CD14-positive monocyte (primary cell): Measurements from ENCODE around the gene MCM10. TPM values are rescaled to one million over a fixed set of nuclear protein-coding genes. Genes with fewer than 3 reads are reported as not detected.

Experiments
- DNase-seq, 3 donors: peaks; one replicate each; pipeline ENCODE4 v3.0.0-alpha.2; 2011 to 2022
- H2AFZ ChIP-seq: 2 replicates; pipeline ENCODE4 v1.6.0; 2012; ENCODE audit warnings: mild to moderate bottlenecking, low read depth, low read length, inconsistent platforms; ENCODE audit not compliant: insufficient read depth, poor library complexity, severe bottlenecking
- H3K27ac ChIP-seq, 2 donors: 1 replicate in 1 of 2; 2 replicates in 1 of 2; pipeline ENCODE4 v1.5.1; 2012 to 2013; ENCODE audit warnings: low read length in 2 of 2, control low read depth in 1 of 2, inconsistent platforms in 1 of 2, low read depth in 1 of 2, mild to moderate bottlenecking in 1 of 2
- H3K27me3 ChIP-seq, 2 donors: one replicate each; pipeline versions ENCODE4 v1.6.0 to v1.6.1; 2011 to 2013; ENCODE audit warnings: low read length in 2 of 2; ENCODE audit not compliant: control insufficient read depth in 2 of 2, insufficient read depth in 2 of 2
- H3K36me3 ChIP-seq, 2 donors: replicated peaks in 1 of 2; 1 replicate in 1 of 2; 2 replicates in 1 of 2; pipeline versions ENCODE4 v1.5.1 to v1.6.1; 2012 to 2013; ENCODE audit warnings: low read length in 2 of 2, control low read depth in 1 of 2, inconsistent platforms in 1 of 2, mild to moderate bottlenecking in 1 of 2; ENCODE audit not compliant: insufficient read depth in 2 of 2, control insufficient read depth in 1 of 2
- H3K4me1 ChIP-seq, 2 donors: 1 replicate in 1 of 2; 2 replicates in 1 of 2; pipeline versions ENCODE4 v1.5.1 to v1.6.1; 2012 to 2013; ENCODE audit warnings: low read length in 2 of 2, control low read depth in 1 of 2, inconsistent platforms in 1 of 2, mild to moderate bottlenecking in 1 of 2, moderate library complexity in 1 of 2; ENCODE audit not compliant: insufficient read depth in 2 of 2, control insufficient read depth in 1 of 2
- H3K4me2 ChIP-seq: replicated peaks from 2 replicates; pipeline ENCODE3; 2012; ENCODE audit warnings: low read length, moderate library complexity, mild to moderate bottlenecking; ENCODE audit not compliant: poor library complexity, severe bottlenecking; ENCODE audit errors: extremely low read depth
- H3K4me3 ChIP-seq, 3 experiments: fragments of 200-600 bp in 1 of 3; sonication (generic) in 1 of 3; replicated peaks in 1 of 3; 1 replicate in 2 of 3; 2 replicates in 1 of 3; pipeline ENCODE4 v1.5.1; 2011 to 2013; ENCODE audit warnings: low read length in 3 of 3, mild to moderate bottlenecking in 3 of 3, control low read depth in 2 of 3, low read depth in 2 of 3, inconsistent platforms in 1 of 3, moderate library complexity in 1 of 3
- H3K79me2 ChIP-seq: 2 replicates; pipeline ENCODE4 v1.6.0; 2012; ENCODE audit warnings: mild to moderate bottlenecking, control low read depth, inconsistent platforms, low read length, moderate library complexity; ENCODE audit not compliant: insufficient read depth
- H3K9ac ChIP-seq: 2 replicates; pipeline ENCODE4 v1.6.0; 2017; ENCODE audit warnings: low read length, mild to moderate bottlenecking; ENCODE audit not compliant: insufficient read depth, poor library complexity, severe bottlenecking
- H3K9me3 ChIP-seq, 2 donors: replicated peaks in 1 of 2; 1 replicate in 1 of 2; 2 replicates in 1 of 2; pipeline versions ENCODE4 v1.5.1 to v1.6.1; 2012 to 2013; ENCODE audit warnings: low read length in 2 of 2, control low read depth in 1 of 2; ENCODE audit not compliant: control insufficient read depth in 1 of 2, insufficient read depth in 1 of 2
- H4K20me1 ChIP-seq: 2 replicates; pipeline ENCODE4 v1.6.0; 2012; ENCODE audit warnings: mild to moderate bottlenecking, low read length, control low read depth, moderate library complexity; ENCODE audit not compliant: insufficient read depth
- H3K27ac Mint-ChIP-seq, 7 donors: one replicate each; pipeline ENCODE4 v1.8.0; 2020; ENCODE audit warnings: mild to moderate bottlenecking in 7 of 7, mixed read lengths in 7 of 7, moderate library complexity in 6 of 7, inconsistent platforms in 2 of 7
- H3K27me3 Mint-ChIP-seq, 3 donors: one replicate each; pipeline ENCODE4 v1.8.0; 2021 to 2022; ENCODE audit warnings: low read depth in 3 of 3, mild to moderate bottlenecking in 3 of 3, mixed read lengths in 3 of 3, moderate library complexity in 3 of 3, inconsistent platforms in 1 of 3
- H3K36me3 Mint-ChIP-seq, 2 donors: one replicate each; pipeline ENCODE4 v1.8.0; 2020; ENCODE audit warnings: mixed read lengths in 2 of 2, inconsistent platforms in 1 of 2, mild to moderate bottlenecking in 1 of 2
- H3K4me1 Mint-ChIP-seq: one replicate; pipeline ENCODE4 v1.8.0; 2020; ENCODE audit warnings: mild to moderate bottlenecking, mixed read lengths
- H3K4me3 Mint-ChIP-seq, 2 donors: one replicate each; pipeline ENCODE4 v1.8.0; 2020; ENCODE audit warnings: mild to moderate bottlenecking in 2 of 2, mixed read lengths in 2 of 2, moderate library complexity in 1 of 2
- H3K9me3 Mint-ChIP-seq, 7 donors: one replicate each; pipeline ENCODE4 v1.8.0; 2020 to 2022; ENCODE audit warnings: mixed read lengths in 7 of 7, mild to moderate bottlenecking in 6 of 7, moderate library complexity in 6 of 7, inconsistent platforms in 2 of 7
- CTCF ChIP-seq: fragments of 200-600 bp; IDR thresholded peaks from one replicate; pipeline ENCODE4 v1.8.0; 2022; ENCODE audit warnings: antibody characterized with exemption, mild to moderate bottlenecking
- WGBS: methylation state at CpG from one replicate; pipeline ENCODE4 v1.1.5; 2013; ENCODE audit warnings: missing lambda C conversion rate; ENCODE audit not compliant: insufficient coverage; 5-methylcytosine and 5-hydroxymethylcytosine counted together
- intact Hi-C, 2 donors: fragments of 100-400 bp; cut with micrococcal nuclease; formaldehyde crosslinking; loops; one replicate each; pipeline versions ENCODE4 v1.15.0 to v1.15.1; 2023
- polyA plus RNA-seq, 3 donors: library from polyadenylated mRNA; depleted of rRNA in 1 of 3; unstranded in 2 of 3; stranded (reverse) in 1 of 3; fragments of 300-500 nt in 2 of 3; fragments of >200 nt in 1 of 3; fragmentation: Illumina TruSeq in 2 of 3; gene quantifications; 1 replicate in 2 of 3; 2 replicates in 1 of 3; pipeline ENCODE4 v1.2.3, GENCODE V29; 2012 to 2021

MCM10 gene
- polyA plus RNA-seq, 3 donors: not detected

DNA sequence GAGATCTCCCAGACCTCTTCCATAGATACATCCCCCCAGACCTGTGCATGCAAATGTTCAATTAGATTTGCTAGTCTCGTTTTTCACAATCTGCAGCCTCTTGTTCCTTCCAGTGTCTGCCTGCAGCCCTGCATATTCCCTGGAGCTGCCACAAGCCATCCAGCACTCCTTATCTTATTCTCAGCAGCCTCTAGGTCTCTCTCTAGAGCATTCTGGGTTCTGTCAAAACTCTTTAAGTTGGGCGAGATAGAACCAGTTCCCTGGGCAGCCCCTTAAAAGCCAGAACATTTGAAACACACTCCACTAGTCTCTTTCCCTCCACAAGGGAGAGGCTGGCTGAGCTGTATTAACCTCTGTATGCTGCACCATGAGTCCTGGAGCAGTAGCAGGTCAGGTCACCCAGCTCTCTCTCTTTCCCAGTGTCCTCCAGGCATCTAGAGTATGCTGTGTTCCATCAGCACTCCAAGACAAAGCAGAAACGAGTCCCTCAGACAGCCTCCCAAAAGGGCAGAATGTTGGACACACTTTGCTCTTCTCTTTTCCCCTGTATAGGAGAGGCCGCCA is 20.6 kb upstream of the MCM10 start:
- no peaks in the 10 kb centered on the region for H3K9me3 ChIP-seq
- H3K79me2 ChIP-seq: no peaks in the 10 kb centered on the region
- 91% methylated on average over 3 of the region's 4 CpGs for WGBS
- peaks cover 0 to 8% (median 0%) of the 10 kb centered on the region in 7 donors for H3K9me3 Mint-ChIP-seq
- no peaks in the 10 kb centered on the region for H3K4me1 Mint-ChIP-seq
- no peak overlapping the region for H3K4me3 ChIP-seq
- peaks cover 0 to 3% (median 1%) of the 10 kb centered on the region in 3 donors for H3K27me3 Mint-ChIP-seq
- no peaks in the 10 kb centered on the region for H3K27me3 ChIP-seq
- no peak overlapping the region for H3K27ac ChIP-seq
- no peak overlapping the region for H3K27ac Mint-ChIP-seq
- H3K4me3 Mint-ChIP-seq: no peak overlapping the region
- DNase-seq: no peak
- no peak for TF ChIP-seq CTCF
- no peaks in the 10 kb centered on the region for H4K20me1 ChIP-seq
- H3K36me3 Mint-ChIP-seq: peaks cover 0 to 1% of the 10 kb centered on the region in 2 donors
- intact Hi-C loops: no loop called here
- no peaks in the 10 kb centered on the region for H3K4me1 ChIP-seq
- no peak overlapping the region for H2AFZ ChIP-seq
- no peak overlapping the region for H3K4me2 ChIP-seq
- H3K36me3 ChIP-seq: no peaks in the 10 kb centered on the region
- H3K9ac ChIP-seq: no peak overlapping the region

- no peaks in the 10 kb centered on the region for H4K20me1 ChIP-seq
- no peaks in the 10 kb centered on the region for H3K36me3 ChIP-seq
- H3K27me3 ChIP-seq: no peaks in the 10 kb centered on the region
- H3K27me3 Mint-ChIP-seq: peaks cover 1 to 6% (median 4%) of the 10 kb centered on the region in 3 donors
- H3K9me3 ChIP-seq: no peaks in the 10 kb centered on the region
- no peaks in the 10 kb centered on the region for H3K4me1 Mint-ChIP-seq
- no peaks in the 10 kb centered on the region for H3K36me3 Mint-ChIP-seq
- intact Hi-C loops: no loop called here
- no peak overlapping the region for H2AFZ ChIP-seq
- DNase-seq: no peak
- H3K27ac ChIP-seq: no peak overlapping the region
- no peak overlapping the region for H3K27ac Mint-ChIP-seq
- no peak overlapping the region for H3K9ac ChIP-seq
- H3K9me3 Mint-ChIP-seq: peaks cover 0 to 8% (median 2%) of the 10 kb centered on the region in 7 donors
- H3K4me1 ChIP-seq: no peaks in the 10 kb centered on the region
- no peak overlapping the region for H3K4me3 Mint-ChIP-seq
- no peak for TF ChIP-seq CTCF
- H3K79me2 ChIP-seq: no peaks in the 10 kb centered on the region
- no peak overlapping the region for H3K4me3 ChIP-seq
- H3K4me2 ChIP-seq: no peak overlapping the region
- WGBS: no CpG with 5 or more reads among the region's 1 CpG
Measured at GRCh38 chr10:13143766-13144165, 17.6 kb upstream of the MCM10 start.
